ENCODE measurements around the gene CTDSP1.

CTDSP1 gene

DNA sequence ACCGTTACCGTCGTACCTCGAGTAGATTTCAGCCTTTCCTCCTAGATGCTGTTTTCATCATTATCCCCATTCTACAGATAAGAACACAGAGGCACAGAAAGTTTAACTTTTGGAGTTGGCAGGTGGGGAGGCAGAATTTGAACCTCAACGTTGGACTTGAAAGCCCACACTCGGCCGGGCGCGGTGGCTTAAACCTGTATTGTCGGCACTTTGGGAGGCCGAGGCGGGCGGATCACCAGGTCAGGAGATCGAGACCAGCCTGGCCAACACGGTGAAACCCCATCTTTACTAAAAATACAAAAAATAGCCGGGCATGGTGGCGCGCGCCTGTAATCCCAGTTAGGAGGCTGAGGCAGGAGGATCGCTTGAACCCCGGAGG is 31.5 kb upstream of the CTDSP1 start:
- peak overlapping the region; percentile 91 for H3K4me3 ChIP-seq (ENCODE audit: low read depth, low read length)
- H3K27me3 ChIP-seq (ENCODE audit: control insufficient read depth, insufficient read depth, low read length), result peaks cover 8% of the 10 kb centered on the region
- no peaks in the 10 kb centered on the region for H3K9me3 ChIP-seq (ENCODE audit: control insufficient read depth, insufficient read depth, low read length)
- peaks cover 4% of the 10 kb centered on the region for H3K4me1 ChIP-seq (ENCODE audit: control insufficient read depth, insufficient read depth, low read length)
- peaks cover 2% of the 10 kb centered on the region for H3K36me3 ChIP-seq (ENCODE audit: control insufficient read depth, insufficient read depth, low read length)
- no peak overlapping the region for H3K9ac ChIP-seq (ENCODE audit: low read depth, low read length)

DNA sequence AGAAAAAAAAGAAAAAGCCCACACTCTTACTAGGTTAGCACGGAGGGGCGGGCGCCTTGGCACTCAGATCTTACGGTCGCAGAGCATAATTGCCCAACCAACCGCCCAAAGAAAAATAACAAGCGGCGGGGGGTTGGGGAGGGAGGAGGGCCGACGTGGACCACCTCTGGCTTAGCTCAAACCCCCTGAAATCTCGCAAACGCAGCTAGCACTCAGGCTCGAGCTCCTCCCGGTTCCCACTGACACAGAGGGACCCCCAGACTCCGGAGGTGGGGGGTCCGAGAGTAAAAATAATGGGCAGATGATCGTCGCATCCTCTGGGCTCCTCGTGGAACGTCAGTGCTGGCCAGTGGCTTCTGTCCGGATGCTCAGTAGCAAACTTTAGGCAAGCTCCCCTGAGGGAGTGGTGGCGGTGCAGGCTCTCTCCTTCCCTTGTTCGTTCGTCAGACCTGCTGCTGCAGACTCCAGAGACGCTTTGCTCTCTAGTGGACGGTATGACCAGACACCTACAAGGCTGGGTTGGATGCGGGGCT is 31.0 kb upstream of the CTDSP1 start:
- H3K9me3 ChIP-seq (ENCODE audit: control insufficient read depth, insufficient read depth, low read length), result no peaks in the 10 kb centered on the region
- peaks cover 2% of the 10 kb centered on the region for H3K36me3 ChIP-seq (ENCODE audit: control insufficient read depth, insufficient read depth, low read length)
- H3K9ac ChIP-seq (ENCODE audit: low read depth, low read length), result no peak overlapping the region
- H3K4me1 ChIP-seq (ENCODE audit: control insufficient read depth, insufficient read depth, low read length), result peaks cover 4% of the 10 kb centered on the region
- H3K4me3 ChIP-seq (ENCODE audit: low read depth, low read length), result peak overlapping the region; percentile 30
- H3K27me3 ChIP-seq (ENCODE audit: control insufficient read depth, insufficient read depth, low read length), result peaks cover 8% of the 10 kb centered on the region

DNA sequence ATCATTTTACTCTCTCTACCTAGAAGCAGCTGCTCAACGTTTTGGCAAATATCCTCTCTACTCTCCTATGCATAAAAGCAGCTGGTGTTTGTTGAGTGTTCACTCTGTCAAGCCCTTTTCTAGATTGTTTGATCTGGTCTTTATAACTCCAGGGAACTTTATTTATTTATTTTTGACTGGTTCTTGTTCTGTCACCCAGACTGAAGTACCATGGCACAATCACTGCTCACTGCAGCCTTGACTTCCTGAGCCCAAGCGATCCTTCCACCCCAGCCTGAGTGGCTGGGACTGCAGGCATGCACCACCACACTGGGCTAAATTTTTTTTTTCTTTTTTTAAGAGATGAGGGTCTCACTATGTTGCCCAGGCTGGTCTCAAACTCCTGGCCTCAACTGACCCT is 30.3 kb upstream of the CTDSP1 start:
- Histone ChIP-seq H3K4me3 (ENCODE audit: low read depth, low read length) (no peak overlapping the region), H3K9me3 (ENCODE audit: control insufficient read depth, insufficient read depth, low read length) (no peaks in the 10 kb centered on the region), H3K27me3 (ENCODE audit: control insufficient read depth, insufficient read depth, low read length) (peaks cover 8% of the 10 kb centered on the region), H3K4me1 (ENCODE audit: control insufficient read depth, insufficient read depth, low read length) (peaks cover 4% of the 10 kb centered on the region), H3K9ac (ENCODE audit: low read depth, low read length) (no peak overlapping the region), H3K36me3 (ENCODE audit: control insufficient read depth, insufficient read depth, low read length) (peaks cover 2% of the 10 kb centered on the region)

DNA sequence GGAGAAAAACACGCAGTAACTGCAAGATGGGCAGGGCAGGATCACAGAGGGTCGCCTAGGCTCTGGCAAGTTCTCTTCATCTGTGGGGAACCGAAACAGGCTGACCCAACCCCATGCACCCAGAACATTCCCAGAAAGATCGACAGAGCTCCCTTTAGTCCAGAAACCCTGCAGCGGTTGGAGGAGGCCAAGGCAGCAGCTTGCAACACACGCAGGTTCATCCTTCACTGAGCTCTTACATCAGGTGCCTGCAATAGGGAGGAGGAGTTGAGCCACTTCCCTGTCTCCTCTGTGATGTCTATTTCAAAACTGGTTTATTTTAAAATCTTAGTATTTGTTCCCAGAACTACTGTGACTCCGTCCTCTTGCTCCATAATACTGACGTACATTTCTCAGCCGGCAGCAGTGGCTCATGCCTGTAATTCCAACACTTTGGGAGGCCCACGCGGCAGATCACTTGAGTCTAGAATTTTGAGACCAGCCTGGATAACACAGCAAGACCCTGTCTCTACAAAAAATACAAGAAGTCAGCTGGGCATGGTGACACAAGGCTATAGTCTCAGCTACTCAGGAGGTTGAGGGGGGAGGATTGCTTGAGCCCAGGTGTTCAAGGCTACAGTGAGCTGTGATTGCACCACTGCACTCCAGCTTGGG is 29.1 kb upstream of the CTDSP1 start:
- H3K9ac ChIP-seq (ENCODE audit: low read depth, low read length), result no peak overlapping the region
- H3K9me3 ChIP-seq (ENCODE audit: control insufficient read depth, insufficient read depth, low read length), result no peaks in the 10 kb centered on the region
- H3K4me3 ChIP-seq (ENCODE audit: low read depth, low read length), result no peak overlapping the region
- H3K27me3 ChIP-seq (ENCODE audit: control insufficient read depth, insufficient read depth, low read length), result peaks cover 8% of the 10 kb centered on the region
- H3K4me1 ChIP-seq (ENCODE audit: control insufficient read depth, insufficient read depth, low read length), result peaks cover 4% of the 10 kb centered on the region
- peaks cover 2% of the 10 kb centered on the region for H3K36me3 ChIP-seq (ENCODE audit: control insufficient read depth, insufficient read depth, low read length)

DNA sequence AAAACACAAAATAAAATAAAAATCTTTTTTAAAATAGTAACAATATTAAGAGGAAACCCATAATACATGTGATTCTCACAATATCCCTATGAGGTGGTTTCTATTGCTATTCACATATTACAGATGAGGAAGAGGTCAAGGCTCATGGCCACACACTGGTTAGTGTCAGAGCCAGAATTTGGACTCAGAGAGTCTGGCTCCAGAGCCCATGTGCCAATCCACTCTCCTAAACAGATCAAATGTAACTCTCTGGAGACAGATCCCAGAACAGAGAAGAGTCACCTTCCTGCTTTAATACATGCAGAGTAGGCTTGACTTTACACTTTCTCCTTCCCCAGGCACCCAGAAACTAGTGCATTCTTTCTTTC is 27.7 kb upstream of the CTDSP1 start:
- Histone ChIP-seq H3K36me3 (ENCODE audit: control insufficient read depth, insufficient read depth, low read length) (peaks cover 2% of the 10 kb centered on the region), H3K27me3 (ENCODE audit: control insufficient read depth, insufficient read depth, low read length) (peaks cover 6% of the 10 kb centered on the region), H3K9me3 (ENCODE audit: control insufficient read depth, insufficient read depth, low read length) (no peaks in the 10 kb centered on the region), H3K4me1 (ENCODE audit: control insufficient read depth, insufficient read depth, low read length) (peaks cover 4% of the 10 kb centered on the region), H3K4me3 (ENCODE audit: low read depth, low read length) (no peak overlapping the region), H3K9ac (ENCODE audit: low read depth, low read length) (no peak overlapping the region)

DNA sequence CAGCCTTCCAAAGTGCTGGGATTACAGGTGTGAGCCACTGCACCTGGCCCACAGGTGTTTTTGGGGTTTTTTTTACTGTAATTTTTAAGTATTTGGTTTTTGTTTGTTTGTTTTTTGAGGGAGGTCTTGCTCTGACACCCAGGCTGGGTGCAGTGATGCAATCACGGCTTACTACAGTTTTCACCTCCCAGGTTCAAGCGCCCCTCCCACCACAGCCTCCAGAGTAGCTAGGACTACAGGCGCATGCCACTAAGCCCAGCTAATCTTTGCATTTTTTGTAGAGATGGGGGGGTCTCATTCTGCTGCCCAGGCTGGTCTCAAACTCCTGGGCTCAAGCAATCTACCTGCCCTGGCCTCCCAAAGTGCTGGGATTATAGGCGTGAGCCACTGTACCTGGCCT is 24.9 kb upstream of the CTDSP1 start:
- H3K4me3 ChIP-seq (ENCODE audit: low read depth, low read length), result no peak overlapping the region
- no peaks in the 10 kb centered on the region for H3K36me3 ChIP-seq (ENCODE audit: control insufficient read depth, insufficient read depth, low read length)
- H3K9me3 ChIP-seq (ENCODE audit: control insufficient read depth, insufficient read depth, low read length), result no peaks in the 10 kb centered on the region
- H3K4me1 ChIP-seq (ENCODE audit: control insufficient read depth, insufficient read depth, low read length), result no peaks in the 10 kb centered on the region
- peaks cover 4% of the 10 kb centered on the region for H3K27me3 ChIP-seq (ENCODE audit: control insufficient read depth, insufficient read depth, low read length)
- no peak overlapping the region for H3K9ac ChIP-seq (ENCODE audit: low read depth, low read length)

DNA sequence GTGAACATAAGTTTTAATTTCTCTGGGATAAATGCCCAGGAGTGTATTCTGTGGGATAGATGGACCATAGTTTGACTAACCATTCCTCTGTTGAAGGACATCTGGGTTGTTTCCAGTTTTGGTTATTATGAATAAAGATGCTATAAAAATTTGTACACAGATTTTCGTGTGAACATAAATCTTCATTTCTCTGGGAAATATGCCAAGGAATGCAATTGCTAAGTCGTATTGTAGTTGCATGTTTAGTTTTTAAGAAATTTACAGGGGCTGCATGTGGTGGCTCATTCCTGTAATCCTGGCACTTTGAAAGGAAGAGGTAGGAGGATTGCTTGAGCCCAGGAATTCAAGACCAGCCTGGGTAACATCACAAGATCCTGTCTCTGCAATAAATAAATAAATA is 24.5 kb upstream of the CTDSP1 start:
- no peaks in the 10 kb centered on the region for H3K9me3 ChIP-seq (ENCODE audit: control insufficient read depth, insufficient read depth, low read length)
- no peak overlapping the region for H3K4me3 ChIP-seq (ENCODE audit: low read depth, low read length)
- no peak overlapping the region for H3K9ac ChIP-seq (ENCODE audit: low read depth, low read length)
- H3K4me1 ChIP-seq (ENCODE audit: control insufficient read depth, insufficient read depth, low read length), result no peaks in the 10 kb centered on the region
- H3K27me3 ChIP-seq (ENCODE audit: control insufficient read depth, insufficient read depth, low read length), result peaks cover under 1% of the 10 kb centered on the region
- H3K36me3 ChIP-seq (ENCODE audit: control insufficient read depth, insufficient read depth, low read length), result no peaks in the 10 kb centered on the region

DNA sequence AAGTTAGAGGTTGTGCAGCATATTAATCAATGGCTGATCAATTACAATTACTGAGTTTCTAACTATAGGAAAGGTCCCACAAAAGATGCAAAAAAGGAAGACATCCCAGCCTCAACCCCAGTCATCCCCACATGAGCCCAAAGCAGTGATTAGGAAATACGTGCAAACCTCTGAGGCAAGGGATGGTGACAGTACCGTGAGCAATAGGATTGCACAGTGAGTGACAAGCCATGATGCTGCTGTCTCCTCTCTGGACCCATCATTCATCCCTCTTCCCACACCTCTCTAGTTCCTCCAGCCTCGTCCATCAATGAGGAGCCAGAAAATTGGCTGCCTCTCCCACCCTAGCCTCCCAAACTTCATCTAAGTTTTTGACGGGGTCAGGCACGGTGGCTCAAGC is 21.6 kb upstream of the CTDSP1 start:
- no peak overlapping the region for H3K9ac ChIP-seq (ENCODE audit: low read depth, low read length)
- H3K4me3 ChIP-seq (ENCODE audit: low read depth, low read length), result no peak overlapping the region
- H3K4me1 ChIP-seq (ENCODE audit: control insufficient read depth, insufficient read depth, low read length), result no peaks in the 10 kb centered on the region
- no peaks in the 10 kb centered on the region for H3K36me3 ChIP-seq (ENCODE audit: control insufficient read depth, insufficient read depth, low read length)
- H3K9me3 ChIP-seq (ENCODE audit: control insufficient read depth, insufficient read depth, low read length), result no peaks in the 10 kb centered on the region
- H3K27me3 ChIP-seq (ENCODE audit: control insufficient read depth, insufficient read depth, low read length), result peaks cover 12% of the 10 kb centered on the region

DNA sequence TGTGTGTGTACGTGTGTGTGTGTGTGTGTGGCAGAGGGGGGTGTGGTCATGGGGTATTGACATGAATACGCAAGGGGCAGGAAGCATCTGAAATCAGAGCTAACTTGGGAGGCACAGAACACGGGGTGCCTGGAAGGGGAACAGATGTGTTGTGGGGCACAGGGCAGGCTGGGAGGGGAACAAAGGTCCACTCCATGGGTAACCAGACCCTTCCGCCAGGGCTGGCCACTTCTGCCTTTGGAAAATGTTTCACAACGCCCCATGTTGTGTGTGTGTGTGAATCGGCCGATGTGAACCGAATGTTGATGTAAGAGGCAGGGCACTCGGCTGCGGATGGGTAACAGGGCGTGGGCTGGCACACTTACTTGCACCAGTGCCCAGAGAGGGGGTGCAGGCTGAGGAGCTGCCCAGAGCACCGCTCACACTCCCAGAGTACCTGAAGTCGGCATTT is 17.7 kb upstream of the CTDSP1 start, which contains the start of gene SLC11A1:
TSS of gene SLC11A1 (plus strand) at position 358 of the 451 bp plus-strand sequence. CDS start 96 bp downstream, outside the sequence.
- H3K4me1 ChIP-seq (ENCODE audit: control insufficient read depth, insufficient read depth, low read length), result peaks cover under 1% of the 10 kb centered on the region
- no peak within 1 kb of the TSS for H3K4me3 ChIP-seq (ENCODE audit: low read depth, low read length)
- peaks cover 36% of the 10 kb centered on the region for H3K27me3 ChIP-seq (ENCODE audit: control insufficient read depth, insufficient read depth, low read length)
- H3K9me3 ChIP-seq (ENCODE audit: control insufficient read depth, insufficient read depth, low read length), result no peaks in the 10 kb centered on the region
- H3K9ac ChIP-seq (ENCODE audit: low read depth, low read length), result no peak within 1 kb of the TSS
- H3K36me3 ChIP-seq (ENCODE audit: control insufficient read depth, insufficient read depth, low read length), result no peaks in the 10 kb centered on the region

DNA sequence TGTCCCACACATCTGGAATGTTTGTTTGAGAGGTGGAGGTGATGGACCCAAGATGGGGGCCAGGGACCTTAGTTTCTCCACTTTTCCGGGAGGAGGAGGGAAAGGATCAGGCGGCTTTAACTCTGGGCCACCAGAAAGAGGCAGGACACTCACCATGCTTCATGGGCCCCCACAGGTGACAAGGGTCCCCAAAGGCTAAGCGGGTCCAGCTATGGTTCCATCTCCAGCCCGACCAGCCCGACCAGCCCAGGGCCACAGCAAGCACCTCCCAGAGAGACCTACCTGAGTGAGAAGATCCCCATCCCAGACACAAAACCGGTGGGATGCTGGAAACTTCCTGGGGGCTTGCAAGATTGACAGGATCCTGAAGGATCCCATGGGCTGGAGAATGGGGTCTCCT is 16.9 kb upstream of the CTDSP1 start:
- no peak overlapping the region for H3K9ac ChIP-seq (ENCODE audit: low read depth, low read length)
- H3K36me3 ChIP-seq (ENCODE audit: control insufficient read depth, insufficient read depth, low read length), result no peaks in the 10 kb centered on the region
- H3K4me1 ChIP-seq (ENCODE audit: control insufficient read depth, insufficient read depth, low read length), result peaks cover 4% of the 10 kb centered on the region
- H3K27me3 ChIP-seq (ENCODE audit: control insufficient read depth, insufficient read depth, low read length), result peaks cover 41% of the 10 kb centered on the region
- no peaks in the 10 kb centered on the region for H3K9me3 ChIP-seq (ENCODE audit: control insufficient read depth, insufficient read depth, low read length)
- no peak overlapping the region for H3K4me3 ChIP-seq (ENCODE audit: low read depth, low read length)

DNA sequence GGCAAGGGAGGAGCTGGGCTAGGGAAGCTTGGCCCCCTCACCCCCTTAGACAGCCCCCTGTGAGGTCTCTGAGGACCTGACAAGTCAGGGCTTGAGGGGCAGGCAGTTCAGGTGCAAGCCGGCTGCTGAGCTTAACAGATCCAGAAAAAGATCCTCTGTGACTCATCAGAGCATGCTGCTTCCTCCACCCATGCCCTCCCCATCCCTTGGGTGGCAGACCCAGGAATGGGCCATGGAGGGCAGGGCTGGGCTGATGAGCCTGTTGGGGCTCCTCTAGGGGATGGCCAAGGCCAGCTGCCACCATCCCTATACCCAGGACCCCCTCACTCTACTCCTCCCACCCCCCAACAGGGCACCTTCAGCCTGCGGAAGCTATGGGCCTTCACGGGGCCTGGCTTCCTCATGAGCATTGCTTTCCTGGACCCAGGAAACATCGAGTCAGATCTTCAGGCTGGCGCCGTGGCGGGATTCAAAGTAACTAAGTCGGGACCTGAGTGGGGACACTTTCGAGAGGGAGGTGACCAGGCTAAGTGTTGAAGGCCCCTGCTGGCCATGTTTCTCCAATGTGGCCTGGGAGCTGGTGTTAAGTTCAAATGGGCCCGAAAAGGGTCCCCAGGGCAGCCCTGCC is 15.7 kb upstream of the CTDSP1 start:
- no peak overlapping the region for H3K4me3 ChIP-seq (ENCODE audit: low read depth, low read length)
- H3K36me3 ChIP-seq (ENCODE audit: control insufficient read depth, insufficient read depth, low read length), result no peaks in the 10 kb centered on the region
- no peak overlapping the region for H3K9ac ChIP-seq (ENCODE audit: low read depth, low read length)
- H3K27me3 ChIP-seq (ENCODE audit: control insufficient read depth, insufficient read depth, low read length), result peaks cover 41% of the 10 kb centered on the region
- peaks cover 4% of the 10 kb centered on the region for H3K4me1 ChIP-seq (ENCODE audit: control insufficient read depth, insufficient read depth, low read length)
- H3K9me3 ChIP-seq (ENCODE audit: control insufficient read depth, insufficient read depth, low read length), result no peaks in the 10 kb centered on the region

DNA sequence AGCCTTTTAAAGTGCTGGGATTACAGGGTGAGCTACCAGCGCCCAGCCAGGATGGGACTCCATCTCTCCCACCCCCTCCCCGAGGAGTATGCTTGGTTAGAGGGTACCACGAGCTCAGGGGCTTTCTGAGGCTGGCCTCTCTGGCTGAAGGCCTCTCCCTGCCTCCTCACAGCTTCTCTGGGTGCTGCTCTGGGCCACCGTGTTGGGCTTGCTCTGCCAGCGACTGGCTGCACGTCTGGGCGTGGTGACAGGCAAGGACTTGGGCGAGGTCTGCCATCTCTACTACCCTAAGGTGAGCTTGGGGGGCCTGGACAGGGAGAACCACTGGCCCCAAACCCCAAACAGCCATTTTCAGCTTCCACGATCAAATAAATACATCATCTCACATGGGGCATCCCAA is 14.7 kb upstream of the CTDSP1 start:
- H3K27me3 ChIP-seq (ENCODE audit: control insufficient read depth, insufficient read depth, low read length), result peaks cover 43% of the 10 kb centered on the region
- no peaks in the 10 kb centered on the region for H3K36me3 ChIP-seq (ENCODE audit: control insufficient read depth, insufficient read depth, low read length)
- H3K9me3 ChIP-seq (ENCODE audit: control insufficient read depth, insufficient read depth, low read length), result no peaks in the 10 kb centered on the region
- peaks cover 4% of the 10 kb centered on the region for H3K4me1 ChIP-seq (ENCODE audit: control insufficient read depth, insufficient read depth, low read length)
- no peak overlapping the region for H3K4me3 ChIP-seq (ENCODE audit: low read depth, low read length)
- no peak overlapping the region for H3K9ac ChIP-seq (ENCODE audit: low read depth, low read length)

Data from iPS-15b (cell line).